Peyer's patch (tissue), 4 donors: Measurements from ENCODE around the gene GLDC. TPM values are rescaled to one million over a fixed set of nuclear protein-coding genes. Genes with fewer than 3 reads are reported as not detected.

Source experiments
- DNase-seq, 3 donors: peaks; one replicate each; pipeline ENCODE4 v3.0.0-alpha.2; 2017 to 2019
- H3K27ac ChIP-seq, 4 donors: fragments of 200-600 bp; sonication (generic); one replicate each; pipeline ENCODE4 v1.5.1; 2016 to 2019
- H3K27me3 ChIP-seq, 2 donors: fragments of 200-600 bp; sonication (generic); one replicate each; pipeline ENCODE4 v1.5.1; 2019
- H3K36me3 ChIP-seq, 3 donors: fragments of 200-600 bp; sonication (generic); one replicate each; pipeline ENCODE4 v1.5.1; 2016 to 2019
- H3K4me1 ChIP-seq, 4 donors: fragments of 200-600 bp; sonication (generic); one replicate each; pipeline ENCODE4 v1.5.1; 2016 to 2019
- H3K4me3 ChIP-seq, 4 donors: fragments of 200-600 bp; sonication (generic); 1 replicate in 3 of 4; 2 replicates in 1 of 4; pipeline ENCODE4 v1.5.1; 2016 to 2019; ENCODE audit warnings: mild to moderate bottlenecking in 1 of 4
- H3K9me3 ChIP-seq, 4 donors: fragments of 200-600 bp; sonication (generic); one replicate each; pipeline ENCODE4 v1.5.1; 2016 to 2019; ENCODE audit warnings: mild to moderate bottlenecking in 1 of 4
- CTCF ChIP-seq, 6 experiments: fragments of 450-650 bp in 4 of 6; fragments of 200-600 bp in 2 of 6; sonication (generic) in 1 of 6; IDR thresholded peaks; one replicate each; pipeline ENCODE4 v1.5.1; 2017 to 2019; ENCODE audit warnings: antibody characterized with exemption in 6 of 6, mild to moderate bottlenecking in 3 of 6, moderate library complexity in 1 of 6
- POLR2A ChIP-seq, 2 donors: fragments of 450-650 bp; IDR thresholded peaks; one replicate each; pipeline ENCODE4 v1.5.1; 2017; ENCODE audit warnings: antibody characterized with exemption in 2 of 2, mild to moderate bottlenecking in 2 of 2, moderate library complexity in 2 of 2
- total RNA-seq, 4 donors: library from RNA; depleted of rRNA; stranded (reverse); fragments of >200 nt; gene quantifications; one replicate each; pipeline ENCODE4 v1.1.0, GENCODE V29; 2016

GLDC gene
- total RNA-seq, 4 donors from 2014 or later: 0.27 to 2.5 TPM; not detected in 2

GRCh38 chr9:6676254-6676921, 30.9 kb upstream of the GLDC start:
- TF ChIP-seq CTCF (IDR thresholded peaks at IDR 0.05) (no peak), POLR2A (IDR thresholded peaks at IDR 0.05) (no peak)
- no peak for DNase-seq

DNA sequence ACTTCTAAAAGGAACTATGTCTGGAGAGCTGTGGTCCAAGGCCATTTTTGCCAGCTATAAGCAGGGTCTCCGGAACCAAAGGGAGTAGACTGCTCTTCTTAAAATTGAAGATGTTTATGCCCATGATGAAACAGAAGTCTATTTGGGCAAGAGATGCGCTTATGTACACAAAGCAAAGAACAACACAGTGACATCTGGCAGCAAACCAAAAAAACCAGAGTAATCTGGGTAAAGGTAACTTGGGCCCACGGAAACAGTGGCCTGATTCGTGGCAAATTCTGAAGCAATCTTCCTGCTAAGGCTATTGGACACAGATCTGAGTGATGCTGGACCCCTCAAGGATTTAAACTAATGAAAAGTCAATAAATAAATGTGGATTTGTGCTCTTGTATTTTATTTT, 29.7 kb upstream of the GLDC start:
- Histone ChIP-seq H3K9me3 (no peaks in the 10 kb centered on the region), H3K27ac (no peak overlapping the region), H3K36me3 (no peaks in the 10 kb centered on the region), H3K4me1 (no peaks in the 10 kb centered on the region), H3K4me3 (no peak overlapping the region), H3K27me3 (no peaks in the 10 kb centered on the region)
- TF ChIP-seq POLR2A (IDR thresholded peaks at IDR 0.05) (no peak), CTCF (IDR thresholded peaks at IDR 0.05) (no peak)
- DNase-seq: no peak

More at GRCh38 chr9:6676254-6676921, 30.9 kb upstream of the GLDC start:
- H3K9me3 ChIP-seq: no peaks in the 10 kb centered on the region
- no peak overlapping the region for H3K27ac ChIP-seq
- no peaks in the 10 kb centered on the region for H3K27me3 ChIP-seq
- no peaks in the 10 kb centered on the region for H3K36me3 ChIP-seq
- no peaks in the 10 kb centered on the region for H3K4me1 ChIP-seq
- no peak overlapping the region for H3K4me3 ChIP-seq

- H3K4me1 ChIP-seq: no peaks in the 10 kb centered on the region
- H3K9me3 ChIP-seq: no peaks in the 10 kb centered on the region
- no peak for DNase-seq
- no peak overlapping the region for H3K27ac ChIP-seq
- H3K36me3 ChIP-seq: no peaks in the 10 kb centered on the region
- H3K4me3 ChIP-seq: no peak overlapping the region
- no peak for TF ChIP-seq POLR2A (IDR thresholded peaks at IDR 0.05)
- no peak for TF ChIP-seq CTCF (IDR thresholded peaks at IDR 0.05)
- H3K27me3 ChIP-seq: no peaks in the 10 kb centered on the region
These were observed 27.9 kb upstream of the GLDC start for GRCh38 chr9:6673326-6674025.

DNA sequence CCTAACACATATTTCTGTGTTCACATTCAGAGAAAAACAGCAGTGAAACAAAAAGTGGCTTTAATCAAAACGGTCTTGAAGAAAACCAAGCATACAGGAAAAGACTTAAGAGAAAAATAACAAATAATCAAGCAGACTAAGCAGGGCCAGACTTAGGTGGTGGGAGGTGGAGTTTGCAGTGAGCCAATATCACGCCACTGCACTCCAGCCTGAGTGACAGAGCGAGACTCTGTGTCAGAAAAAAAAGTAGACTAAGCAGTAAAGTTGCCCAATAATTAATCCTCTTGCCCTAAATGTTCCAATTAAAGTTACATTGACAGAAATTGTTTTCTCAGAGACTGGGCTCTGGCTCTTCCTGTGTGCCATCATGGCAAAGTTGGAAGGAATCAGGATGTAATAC, 26.6 kb upstream of the GLDC start:
- H3K9me3 ChIP-seq: no peaks in the 10 kb centered on the region
- no peak for DNase-seq
- no peaks in the 10 kb centered on the region for H3K27me3 ChIP-seq
- H3K4me1 ChIP-seq: no peaks in the 10 kb centered on the region
- no peaks in the 10 kb centered on the region for H3K36me3 ChIP-seq
- TF ChIP-seq CTCF (IDR thresholded peaks at IDR 0.05) (no peak), POLR2A (IDR thresholded peaks at IDR 0.05) (no peak)
- H3K4me3 ChIP-seq: no peak overlapping the region
- H3K27ac ChIP-seq: no peak overlapping the region

GRCh38 chr9:6671416-6671815, 25.9 kb upstream of the GLDC start:
- Histone ChIP-seq H3K27ac (no peak overlapping the region), H3K27me3 (no peaks in the 10 kb centered on the region), H3K4me3 (no peak overlapping the region), H3K9me3 (no peaks in the 10 kb centered on the region), H3K36me3 (no peaks in the 10 kb centered on the region), H3K4me1 (no peaks in the 10 kb centered on the region)
- TF ChIP-seq CTCF (IDR thresholded peaks at IDR 0.05): no peak
- TF ChIP-seq POLR2A (IDR thresholded peaks at IDR 0.05): no peak
- DNase-seq: no peak
